HepG2 (cell line): ENCODE data around the gene MYCBP2. TPM values are rescaled to one million over a fixed set of nuclear protein-coding genes. Genes with fewer than 3 reads are reported as not detected.

Experiments used
- CENPBD1 ChIP-seq: sonication (generic); formaldehyde crosslinking; IDR thresholded peaks from 2 replicates; pipeline ENCODE4 v1.8.0; 2022; ENCODE audit warnings: missing genetic modification reagents, low read depth, mild to moderate bottlenecking, borderline replicate concordance
- CREB3 ChIP-seq: sonication (generic); formaldehyde crosslinking; IDR thresholded peaks from 2 replicates; pipeline ENCODE4 v1.5.0; 2020; ENCODE audit warnings: missing genetic modification reagents
- HOXA9 ChIP-seq: sonication (generic); formaldehyde crosslinking; IDR thresholded peaks from 2 replicates; pipeline ENCODE4 v1.8.1; 2022; ENCODE audit warnings: missing genetic modification reagents, mild to moderate bottlenecking, moderate library complexity, borderline replicate concordance
- KAT8 ChIP-seq: IDR thresholded peaks from 2 replicates; pipeline ENCODE4 v1.6.1; 2016; ENCODE audit warnings: missing genetic modification reagents, missing compliant biosample characterization
- MED8 ChIP-seq: sonication (generic); formaldehyde crosslinking; IDR thresholded peaks from 2 replicates; pipeline ENCODE4 v1.8.1; 2023; ENCODE audit warnings: mild to moderate bottlenecking, missing genetic modification reagents; ENCODE audit not compliant: insufficient replicate concordance
- MTA1 ChIP-seq: sonication (generic); formaldehyde crosslinking; IDR thresholded peaks from 2 replicates; pipeline ENCODE4 v1.4.0; 2020; ENCODE audit warnings: missing genetic modification reagents, mild to moderate bottlenecking, borderline replicate concordance
- NCOR1 ChIP-seq: fragments of 200-600 bp; sonication (generic); IDR thresholded peaks from 2 replicates; pipeline ENCODE4 v1.7.0; 2017; ENCODE audit warnings: antibody characterized with exemption, low read length, borderline replicate concordance
- NR2C2 ChIP-seq: sonication (generic); formaldehyde crosslinking; IDR thresholded peaks from 2 replicates; pipeline ENCODE4 v1.4.0; 2020; ENCODE audit warnings: missing genetic modification reagents, mild to moderate bottlenecking, moderate library complexity, borderline replicate concordance
- SETDB1 ChIP-seq: sonication (generic); formaldehyde crosslinking; IDR thresholded peaks from 2 replicates; pipeline ENCODE4 v1.5.1; 2020; ENCODE audit warnings: missing genetic modification reagents, mild to moderate bottlenecking, borderline replicate concordance
- ZNF280B ChIP-seq: sonication (generic); formaldehyde crosslinking; IDR thresholded peaks from 2 replicates; pipeline ENCODE4 v1.5.0; 2020; ENCODE audit warnings: missing genetic modification reagents, mild to moderate bottlenecking, borderline replicate concordance
- ZNF574 ChIP-seq: sonication (generic); formaldehyde crosslinking; IDR thresholded peaks from 2 replicates; pipeline ENCODE4 v1.4.0; 2020; ENCODE audit warnings: missing genetic modification reagents
- ZNF577 ChIP-seq: sonication (generic); formaldehyde crosslinking; IDR thresholded peaks from 2 replicates; pipeline ENCODE4 v1.4.0; 2020; ENCODE audit warnings: mild to moderate bottlenecking, low read depth, missing genetic modification reagents, borderline replicate concordance
- polyA plus RNA-seq, 8 experiments: library from polyadenylated mRNA; depleted of rRNA in 3 of 8; stranded (reverse) in 7 of 8; unstranded in 1 of 8; fragments of >200 nt; fragmentation: Illumina TruSeq in 4 of 8; extraction: Trizol in 4 of 8; gene quantifications; 2 replicates each; pipeline versions ENCODE4 v1.2.1 to v1.2.3, GENCODE V29; 2011 to 2016; ENCODE audit warnings: low read depth in 4 of 8, missing spikeins in 1 of 8, mixed read lengths in 1 of 8; ENCODE audit not compliant: insufficient read depth in 1 of 8
- total RNA-seq, 5 experiments: library from RNA; depleted of rRNA; stranded (reverse); fragments of >200 nt; fragmentation: Illumina TruSeq; extraction: Trizol; gene quantifications; 2 replicates each; pipeline ENCODE4 v1.2.3, GENCODE V29; 2016; ENCODE audit warnings: low read depth in 1 of 5

MYCBP2 gene
- total and polyA plus RNA-seq, 2 of the 13 experiments (the other 11 are each of a cell fraction or from before 2014, with no cell fraction given): 16.3 to 35.3 TPM

GRCh38 chr13:77001963-77002587 is 324.8 kb downstream of the MYCBP2 start (continued):
- no peak for TF ChIP-seq NCOR1
- no peak for TF ChIP-seq HOXA9
- no peak for TF ChIP-seq MED8 (CRISPR knock-in tag)
- TF ChIP-seq KAT8 (CRISPR knock-in tag): no peak
- no peak for TF ChIP-seq CENPBD1 (CRISPR knock-in tag)
- no peak for TF ChIP-seq ZNF574 (CRISPR knock-in tag)
- TF ChIP-seq NR2C2 (CRISPR knock-in tag): no peak
- TF ChIP-seq MTA1 (CRISPR knock-in tag): no peak
- TF ChIP-seq ZNF577 (CRISPR knock-in tag): no peak
- TF ChIP-seq CREB3 (CRISPR knock-in tag): no peak
- no peak for TF ChIP-seq ZNF280B
- TF ChIP-seq SETDB1: no peak
- TF ChIP-seq, all 625 proteins: peak for 0
